IPS-15b (cell line): ENCODE data around the gene IGFN1.
"Not testable (repeated sequence)": the region's sequence is repeated elsewhere in the genome, so short reads cannot be mapped to it uniquely, and the experiment has no call there.

Source experiments
- H3K27me3 ChIP-seq: one replicate; pipeline ENCODE4 v1.6.1; 2013; ENCODE audit warnings: low read length; ENCODE audit not compliant: control insufficient read depth, insufficient read depth
- H3K36me3 ChIP-seq: one replicate; pipeline ENCODE4 v1.6.1; 2013; ENCODE audit warnings: low read length; ENCODE audit not compliant: control insufficient read depth, insufficient read depth
- H3K4me1 ChIP-seq: one replicate; pipeline ENCODE4 v1.6.1; 2013; ENCODE audit warnings: mild to moderate bottlenecking, low read length; ENCODE audit not compliant: control insufficient read depth, insufficient read depth
- H3K4me3 ChIP-seq: one replicate; pipeline ENCODE4 v1.5.1; 2013; ENCODE audit warnings: low read depth, low read length
- H3K9ac ChIP-seq: one replicate; pipeline ENCODE4 v1.6.1; 2013; ENCODE audit warnings: low read depth, mild to moderate bottlenecking, low read length
- H3K9me3 ChIP-seq: one replicate; pipeline ENCODE4 v1.6.1; 2013; ENCODE audit warnings: mild to moderate bottlenecking, low read length; ENCODE audit not compliant: control insufficient read depth, insufficient read depth

The IGFN1 gene

GRCh38 chr1:201222125-201222524 is 31.5 kb downstream of the IGFN1 start:
- no peaks in the 10 kb centered on the region for H3K4me1 ChIP-seq
- no peak overlapping the region for H3K9ac ChIP-seq
- H3K36me3 ChIP-seq = no peaks in the 10 kb centered on the region
- H3K27me3 ChIP-seq = no peaks in the 10 kb centered on the region
- H3K4me3 ChIP-seq = no peak overlapping the region
- H3K9me3 ChIP-seq = no peaks in the 10 kb centered on the region

- Histone ChIP-seq H3K9ac (no peak overlapping the region), H3K4me1 (no peaks in the 10 kb centered on the region), H3K27me3 (no peaks in the 10 kb centered on the region)
Observed at GRCh38 chr1:201223852-201224665, 33.4 kb downstream of the IGFN1 start.

DNA sequence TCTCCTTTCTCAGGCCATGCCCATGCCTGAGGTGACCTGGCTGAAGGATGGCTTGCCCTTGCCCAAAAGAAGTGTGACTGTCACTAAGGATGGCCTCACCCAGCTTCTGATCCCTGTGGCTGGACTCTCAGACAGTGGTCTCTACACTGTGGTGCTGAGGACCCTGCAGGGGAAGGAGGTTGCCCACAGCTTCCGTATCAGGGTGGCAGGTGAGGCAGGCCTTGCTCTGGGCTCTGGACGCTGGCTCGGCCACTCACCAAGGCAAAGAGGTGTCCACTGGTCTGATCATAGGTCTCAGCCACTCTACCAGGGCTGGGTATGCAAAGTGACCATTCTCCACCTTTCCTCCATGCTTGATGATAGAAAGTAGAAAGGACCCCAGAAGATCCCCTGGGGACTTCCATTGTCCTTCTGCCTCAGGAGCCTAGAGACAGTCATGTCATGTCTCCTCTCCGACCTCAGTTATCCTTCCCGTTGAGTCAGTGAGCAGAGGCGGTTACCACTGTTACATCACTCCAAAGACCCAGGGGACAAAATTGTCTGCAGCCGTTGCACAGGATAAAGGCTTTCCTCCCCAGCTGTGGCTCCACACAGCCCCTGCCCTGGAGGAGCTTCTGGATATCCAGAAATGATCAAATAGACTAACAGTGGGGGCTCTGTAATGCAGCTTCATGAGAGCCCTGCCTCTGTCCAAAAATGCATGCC is 34.2 kb downstream of the IGFN1 start:
- H3K27me3 ChIP-seq = no peaks in the 10 kb centered on the region
- no peak overlapping the region for H3K9ac ChIP-seq
- H3K36me3 ChIP-seq = no peaks in the 10 kb centered on the region
- H3K4me3 ChIP-seq = no peak overlapping the region
- H3K9me3 ChIP-seq = no peaks in the 10 kb centered on the region
- no peaks in the 10 kb centered on the region for H3K4me1 ChIP-seq

More at GRCh38 chr1:201223852-201224665, 33.4 kb downstream of the IGFN1 start:
- Histone ChIP-seq H3K4me3 (no peak overlapping the region), H3K36me3 (no peaks in the 10 kb centered on the region), H3K9me3 (no peaks in the 10 kb centered on the region)

- Histone ChIP-seq H3K9ac (no peak overlapping the region), H3K36me3 (no peaks in the 10 kb centered on the region), H3K9me3 (no peaks in the 10 kb centered on the region), H3K4me3 (no peak overlapping the region), H3K4me1 (no peaks in the 10 kb centered on the region), H3K27me3 (no peaks in the 10 kb centered on the region)
Observed at GRCh38 chr1:201226178-201226514, 35.5 kb downstream of the IGFN1 start.

- Histone ChIP-seq H3K9ac (no peak overlapping the region), H3K9me3 (no peaks in the 10 kb centered on the region), H3K4me3 (no peak overlapping the region), H3K36me3 (no peaks in the 10 kb centered on the region), H3K27me3 (no peaks in the 10 kb centered on the region), H3K4me1 (no peaks in the 10 kb centered on the region)
Observed at GRCh38 chr1:201226859-201227488, 36.4 kb downstream of the IGFN1 start.

DNA sequence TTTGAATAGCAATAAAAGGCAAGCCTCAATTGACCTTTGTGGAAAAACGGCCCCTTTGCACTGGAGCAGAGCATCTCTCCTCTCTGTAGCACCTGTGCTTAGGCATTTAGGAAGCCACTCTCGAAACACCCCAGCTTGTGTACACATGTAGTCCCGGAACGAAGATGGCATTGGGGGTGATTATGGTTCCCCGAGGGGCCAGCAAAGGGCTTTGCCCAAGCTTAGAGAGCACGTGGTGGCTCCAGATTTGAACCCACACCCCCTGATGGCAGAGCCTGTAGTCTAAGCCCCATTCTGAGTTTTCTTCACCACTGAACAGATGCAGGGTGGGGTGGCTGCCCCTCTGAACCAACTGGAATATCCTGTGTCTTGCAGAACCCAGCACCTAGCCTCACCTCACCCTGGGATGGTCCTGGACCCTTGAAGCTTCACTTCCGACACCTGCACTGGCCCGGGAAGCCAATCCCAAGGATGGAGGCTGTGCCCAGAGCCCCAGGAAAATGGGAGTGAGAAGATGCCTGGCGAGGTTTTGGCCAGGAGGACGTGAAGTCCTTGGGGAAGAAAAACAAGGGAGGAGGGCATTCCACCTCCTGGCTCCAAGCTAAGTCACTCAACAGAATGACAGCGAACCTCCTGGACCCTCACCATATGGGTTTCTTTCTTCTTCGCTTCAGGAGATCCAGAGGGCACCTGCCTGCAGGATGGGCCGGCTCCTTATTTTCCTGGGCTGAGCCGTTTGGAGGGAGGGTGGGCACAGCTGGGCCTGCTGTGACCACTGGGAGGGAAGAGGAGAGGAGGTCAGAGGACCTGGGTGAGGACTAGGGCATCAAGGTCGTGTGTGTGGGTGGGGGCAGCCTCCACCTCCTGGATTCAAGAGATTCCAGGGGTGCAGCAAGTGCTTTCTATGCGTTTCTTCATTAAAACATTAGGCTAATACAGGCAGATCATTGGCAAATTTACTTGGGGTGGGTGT is 37.7 kb downstream of the IGFN1 start:
- no peaks in the 10 kb centered on the region for H3K9me3 ChIP-seq
- H3K27me3 ChIP-seq = no peaks in the 10 kb centered on the region
- H3K36me3 ChIP-seq = no peaks in the 10 kb centered on the region
- H3K4me3 ChIP-seq = no peak overlapping the region
- H3K9ac ChIP-seq = no peak overlapping the region
- H3K4me1 ChIP-seq = no peaks in the 10 kb centered on the region

DNA sequence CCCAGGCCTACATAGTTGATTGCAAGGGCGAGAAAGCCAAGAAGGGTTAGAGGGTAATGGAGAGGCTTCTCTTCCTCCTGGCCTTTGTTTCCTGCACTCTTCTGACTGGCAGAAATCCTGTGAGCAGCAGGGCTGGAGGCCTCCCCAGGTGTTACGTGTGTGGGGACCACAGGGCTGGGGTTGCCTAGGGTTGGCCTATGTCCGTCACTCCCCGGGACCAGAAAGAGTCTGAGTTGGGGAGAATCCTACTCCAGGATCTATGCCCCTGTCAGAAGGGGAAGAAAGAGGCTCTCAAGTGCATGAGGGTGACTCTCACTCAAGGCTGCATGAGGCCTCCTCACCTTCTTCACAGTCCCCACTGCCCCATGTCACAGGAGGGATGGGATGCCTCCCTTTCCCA is 38.5 kb downstream of the IGFN1 start:
- no peaks in the 10 kb centered on the region for H3K4me1 ChIP-seq
- H3K9ac ChIP-seq = no peak overlapping the region
- H3K9me3 ChIP-seq = no peaks in the 10 kb centered on the region
- H3K27me3 ChIP-seq = no peaks in the 10 kb centered on the region
- H3K4me3 ChIP-seq = no peak overlapping the region
- H3K36me3 ChIP-seq = no peaks in the 10 kb centered on the region

GRCh38 chr1:201229771-201230635 is 39.4 kb downstream of the IGFN1 start:
- Histone ChIP-seq H3K9me3 (no peaks in the 10 kb centered on the region), H3K4me3 (no peak overlapping the region), H3K9ac (no peak overlapping the region), H3K36me3 (no peaks in the 10 kb centered on the region), H3K27me3 (no peaks in the 10 kb centered on the region), H3K4me1 (no peaks in the 10 kb centered on the region)

- no peaks in the 10 kb centered on the region for H3K36me3 ChIP-seq
- no peaks in the 10 kb centered on the region for H3K27me3 ChIP-seq
- H3K4me3 ChIP-seq = no peak overlapping the region
- no peaks in the 10 kb centered on the region for H3K9me3 ChIP-seq
- no peaks in the 10 kb centered on the region for H3K4me1 ChIP-seq
- H3K9ac ChIP-seq = no peak overlapping the region
Observed at GRCh38 chr1:201230676-201231075, 40.1 kb downstream of the IGFN1 start.

DNA sequence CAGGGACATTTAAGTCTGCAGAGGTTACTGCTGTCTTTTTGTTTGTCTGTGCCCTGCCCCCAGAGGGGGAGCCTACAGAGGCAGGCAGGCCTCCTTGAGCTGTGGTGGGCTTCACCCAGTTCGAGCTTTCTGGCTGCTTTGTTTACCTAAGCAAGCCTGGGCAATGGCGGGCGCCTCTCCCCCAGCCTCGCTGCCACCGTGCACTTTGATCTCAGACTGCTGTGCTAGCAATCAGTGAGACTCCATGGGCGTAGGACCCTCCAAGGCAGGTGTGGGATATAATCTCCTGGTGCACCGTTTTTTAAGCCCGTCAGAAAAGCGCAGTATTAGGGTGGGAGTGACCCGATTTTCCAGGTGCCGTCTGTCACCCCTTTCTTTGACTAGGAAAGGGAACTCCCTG is 49.0 kb downstream of the IGFN1 start:
- not testable (repeated sequence) for H3K36me3 ChIP-seq, H3K27me3 ChIP-seq, H3K4me1 ChIP-seq, H3K4me3 ChIP-seq, H3K9ac ChIP-seq, H3K9me3 ChIP-seq
